HUES6 (cell line): ENCODE results near the gene C5orf63.
"Not testable (repeated sequence)": the region's sequence is repeated elsewhere in the genome, so short reads cannot be mapped to it uniquely, and the experiment has no call there.

Experiments used
- H3K27ac ChIP-seq: 2 replicates; pipeline ENCODE4 v1.7.0; 2013; ENCODE audit warnings: low read depth, mild to moderate bottlenecking, low read length, inconsistent platforms
- H3K27me3 ChIP-seq: 2 replicates; pipeline ENCODE4 v1.6.1; 2013; ENCODE audit warnings: low read length; ENCODE audit not compliant: control insufficient read depth, insufficient read depth
- H3K36me3 ChIP-seq: 2 replicates; pipeline ENCODE4 v1.6.1; 2013; ENCODE audit warnings: low read length; ENCODE audit not compliant: control insufficient read depth, insufficient read depth
- H3K4me1 ChIP-seq: 2 replicates; pipeline ENCODE4 v1.6.1; 2013; ENCODE audit warnings: low read length; ENCODE audit not compliant: control insufficient read depth, insufficient read depth
- H3K4me3 ChIP-seq: 2 replicates; pipeline ENCODE4 v1.5.1; 2013; ENCODE audit warnings: low read depth, low read length
- H3K9ac ChIP-seq: one replicate; pipeline ENCODE4 v1.6.1; 2013; ENCODE audit warnings: mild to moderate bottlenecking, low read length
- H3K9me3 ChIP-seq: 2 replicates; pipeline ENCODE4 v1.6.1; 2013; ENCODE audit warnings: low read depth, low read length; ENCODE audit not compliant: control insufficient read depth, insufficient read depth

C5orf63 gene

GRCh38 chr5:127055880-127056653, 17.2 kb downstream of the C5orf63 start:
- H3K27ac ChIP-seq = no peak overlapping the region
- no peak overlapping the region for H3K4me3 ChIP-seq
- H3K36me3 ChIP-seq = no peaks in the 10 kb centered on the region
- no peak overlapping the region for H3K9ac ChIP-seq
- no peaks in the 10 kb centered on the region for H3K27me3 ChIP-seq
- H3K4me1 ChIP-seq = no peaks in the 10 kb centered on the region
- H3K9me3 ChIP-seq = peaks cover 9% of the 10 kb centered on the region

DNA sequence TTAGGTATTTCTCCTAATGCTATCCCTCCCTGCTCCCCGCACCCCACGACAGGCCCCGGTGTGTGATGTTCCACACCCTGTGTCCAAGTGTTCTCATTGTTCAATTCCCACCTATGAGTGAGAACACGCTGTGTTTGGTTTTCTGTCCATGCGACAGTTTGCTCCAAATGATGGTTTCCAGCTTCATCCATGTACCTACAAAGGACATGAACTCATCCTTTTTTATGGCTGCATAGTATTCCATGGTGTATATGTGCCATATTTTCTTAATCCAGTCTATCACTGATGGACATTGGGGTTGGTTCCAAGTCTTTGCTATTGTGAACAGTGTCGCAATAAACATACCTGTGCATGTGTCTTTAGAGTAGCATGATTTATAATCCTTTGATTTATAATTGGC, 19.8 kb downstream of the C5orf63 start:
- H3K36me3 ChIP-seq, H3K27ac ChIP-seq, H3K4me1 ChIP-seq, H3K9me3 ChIP-seq, H3K9ac ChIP-seq, H3K4me3 ChIP-seq, H3K27me3 ChIP-seq: not testable (repeated sequence)

DNA sequence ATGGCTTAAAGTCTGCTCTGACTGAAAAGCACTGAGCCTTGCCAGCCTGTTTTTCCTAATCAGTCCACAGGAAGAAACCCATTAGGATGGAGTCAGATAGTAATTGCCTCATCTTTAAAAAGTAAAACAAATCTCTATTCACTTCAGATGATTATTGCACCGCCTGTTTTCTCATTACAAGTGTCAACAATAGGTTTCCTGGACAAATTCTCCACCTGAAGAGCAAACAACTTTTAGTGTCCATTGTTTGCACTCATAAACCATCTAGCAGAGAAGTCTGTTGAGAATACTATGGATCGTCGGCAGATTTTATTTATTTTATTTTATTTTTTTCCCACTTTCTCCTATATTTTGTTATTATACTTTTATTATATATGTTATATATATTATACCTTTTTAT, 20.3 kb downstream of the C5orf63 start:
- H3K9ac ChIP-seq = no peak overlapping the region
- no peaks in the 10 kb centered on the region for H3K36me3 ChIP-seq
- H3K27me3 ChIP-seq = no peaks in the 10 kb centered on the region
- H3K4me1 ChIP-seq = no peaks in the 10 kb centered on the region
- peaks cover 9% of the 10 kb centered on the region for H3K9me3 ChIP-seq
- no peak overlapping the region for H3K4me3 ChIP-seq
- H3K27ac ChIP-seq = no peak overlapping the region

GRCh38 chr5:127051591-127051990, 21.7 kb downstream of the C5orf63 start:
- peaks cover 8% of the 10 kb centered on the region for H3K9me3 ChIP-seq
- no peaks in the 10 kb centered on the region for H3K27me3 ChIP-seq
- no peak overlapping the region for H3K27ac ChIP-seq
- no peaks in the 10 kb centered on the region for H3K4me1 ChIP-seq
- H3K36me3 ChIP-seq = no peaks in the 10 kb centered on the region
- H3K4me3 ChIP-seq = no peak overlapping the region
- no peak overlapping the region for H3K9ac ChIP-seq

DNA sequence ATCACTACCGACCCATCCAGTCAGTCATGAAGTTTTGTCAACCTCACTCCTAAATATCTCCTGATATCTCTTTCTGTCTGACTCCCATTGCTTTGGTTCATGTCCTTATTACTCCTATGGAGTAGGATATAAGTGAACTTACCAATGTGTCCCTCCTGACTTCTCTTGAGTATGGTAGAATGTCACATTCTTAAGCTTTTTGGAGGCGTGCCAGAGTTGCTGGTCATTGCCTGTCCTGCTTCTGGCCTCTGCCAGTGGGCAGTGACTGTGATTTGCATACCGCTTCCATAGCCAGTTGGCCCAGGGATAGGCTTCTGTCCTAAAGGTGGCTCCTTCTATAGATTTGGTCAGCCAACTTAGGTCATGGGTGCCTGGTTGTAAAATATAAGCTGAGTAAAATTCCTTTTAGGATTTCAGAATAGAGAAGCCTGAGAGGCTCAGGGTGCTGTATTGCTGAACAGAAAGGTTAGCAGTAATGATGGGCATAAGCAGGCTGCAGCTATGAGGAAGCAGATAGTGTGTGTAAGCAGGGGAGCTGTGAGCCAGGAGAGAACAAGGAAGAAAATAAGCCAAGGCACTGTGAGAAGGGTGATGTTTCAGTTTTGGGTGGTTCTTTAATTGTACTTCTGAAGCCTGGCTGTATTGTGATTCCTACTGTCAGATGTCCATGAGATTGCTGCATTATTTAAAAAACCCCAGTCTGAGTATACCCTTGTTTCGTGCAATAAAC, 26.8 kb downstream of the C5orf63 start:
- Histone ChIP-seq H3K36me3 (no peaks in the 10 kb centered on the region), H3K27me3 (no peaks in the 10 kb centered on the region), H3K4me3 (no peak overlapping the region), H3K9me3 (no peaks in the 10 kb centered on the region), H3K4me1 (peaks cover 11% of the 10 kb centered on the region), H3K9ac (no peak overlapping the region), H3K27ac (no peak overlapping the region)

- Histone ChIP-seq H3K4me1 (peaks cover 27% of the 10 kb centered on the region), H3K9ac (no peak overlapping the region), H3K27ac (no peak overlapping the region), H3K4me3 (no peak overlapping the region), H3K9me3 (no peaks in the 10 kb centered on the region), H3K36me3 (no peaks in the 10 kb centered on the region), H3K27me3 (no peaks in the 10 kb centered on the region)
Measured at GRCh38 chr5:127042593-127042992, 30.7 kb downstream of the C5orf63 start.

GRCh38 chr5:127041571-127041970, 31.7 kb downstream of the C5orf63 start:
- no peak overlapping the region for H3K9ac ChIP-seq
- no peaks in the 10 kb centered on the region for H3K9me3 ChIP-seq
- H3K4me1 ChIP-seq = peaks cover 27% of the 10 kb centered on the region
- no peaks in the 10 kb centered on the region for H3K36me3 ChIP-seq
- no peaks in the 10 kb centered on the region for H3K27me3 ChIP-seq
- H3K27ac ChIP-seq = no peak overlapping the region
- H3K4me3 ChIP-seq = peak overlapping the region; percentile 32; the same call in 1 of the 2 replicates

DNA sequence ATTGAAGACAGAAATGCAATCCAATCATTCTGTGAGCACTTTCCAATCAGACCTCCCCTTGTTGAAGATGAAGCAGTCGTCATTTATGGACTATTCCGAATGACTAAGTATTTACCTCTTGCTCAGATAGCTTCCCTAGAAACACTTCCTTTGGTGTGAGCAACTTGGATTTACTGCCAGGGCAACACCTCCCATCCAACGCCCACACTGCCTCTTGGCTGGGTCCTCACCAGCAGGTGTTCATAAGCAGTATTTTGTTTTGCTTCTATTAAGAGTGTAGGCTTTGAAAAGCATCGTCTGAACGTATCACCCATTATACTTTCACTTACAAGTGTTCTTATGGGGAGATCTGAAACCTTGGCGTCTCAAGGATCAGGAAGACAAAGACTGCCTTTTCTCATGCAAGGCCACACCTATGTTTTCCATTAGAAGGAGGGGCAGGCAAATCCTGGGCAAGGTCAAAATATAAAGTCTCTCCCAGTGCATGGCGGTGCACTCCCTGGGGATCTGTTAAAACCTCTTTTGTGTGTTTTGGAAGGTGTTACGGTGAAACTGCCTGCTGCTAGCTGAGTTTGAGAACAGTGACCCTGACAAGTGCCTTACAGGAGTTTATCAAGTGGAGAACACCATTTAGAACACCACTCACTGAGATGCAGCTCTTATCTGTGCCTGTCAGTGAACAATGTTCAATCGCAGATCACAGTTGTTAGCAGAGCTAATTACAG, 32.3 kb downstream of the C5orf63 start:
- H3K36me3 ChIP-seq = no peaks in the 10 kb centered on the region
- H3K27me3 ChIP-seq = no peaks in the 10 kb centered on the region
- no peak overlapping the region for H3K9ac ChIP-seq
- H3K27ac ChIP-seq = no peak overlapping the region
- H3K4me3 ChIP-seq = peak overlapping the region; percentile 32
- peaks cover 27% of the 10 kb centered on the region for H3K4me1 ChIP-seq
- no peaks in the 10 kb centered on the region for H3K9me3 ChIP-seq

DNA sequence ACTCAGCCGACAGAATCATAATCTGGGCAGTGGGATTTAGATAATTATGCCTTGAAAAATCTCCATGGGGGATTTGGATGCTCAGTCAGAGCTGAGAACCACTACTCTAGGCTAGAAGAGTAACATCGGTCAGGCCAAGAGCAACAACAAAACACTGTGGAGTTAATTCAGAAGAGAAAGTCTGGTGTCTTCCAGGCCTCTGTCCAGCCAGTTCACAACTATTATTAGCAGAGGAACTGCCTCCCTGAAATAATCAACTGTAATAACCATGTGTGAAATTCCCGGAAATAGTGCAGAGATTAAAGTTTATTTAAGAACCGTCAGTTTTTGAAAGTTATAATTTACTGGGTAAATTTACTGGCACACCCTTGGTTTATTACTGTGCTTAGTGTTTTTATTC, 34.8 kb downstream of the C5orf63 start:
- Histone ChIP-seq H3K4me1 (peaks cover 23% of the 10 kb centered on the region), H3K27me3 (no peaks in the 10 kb centered on the region), H3K4me3 (no peak overlapping the region), H3K27ac (no peak overlapping the region), H3K9me3 (no peaks in the 10 kb centered on the region), H3K9ac (no peak overlapping the region), H3K36me3 (no peaks in the 10 kb centered on the region)

- H3K27ac ChIP-seq = no peak overlapping the region
- H3K9ac ChIP-seq = no peak overlapping the region
- peak overlapping the region; percentile 99 for H3K4me3 ChIP-seq
Measured at GRCh38 chr5:127031863-127032232, 41.5 kb downstream of the C5orf63 start.

More at GRCh38 chr5:127031863-127032232, 41.5 kb downstream of the C5orf63 start:
- H3K9me3 ChIP-seq = no peaks in the 10 kb centered on the region
- H3K27me3 ChIP-seq = peaks cover 35% of the 10 kb centered on the region
- peaks cover 20% of the 10 kb centered on the region for H3K4me1 ChIP-seq
- H3K36me3 ChIP-seq = no peaks in the 10 kb centered on the region
